Tibial nerve (tissue), 3 donors: ENCODE results near the gene UBE2F.

ENCODE experiments used
- CTCF ChIP-seq, 5 experiments: fragments of 200-600 bp in 3 of 5; fragments of 450-650 bp in 2 of 5; sonication (generic) in 3 of 5; IDR thresholded peaks; one replicate each; pipeline ENCODE4 v1.5.1; 2016 to 2019; ENCODE audit warnings: antibody characterized with exemption in 5 of 5, mild to moderate bottlenecking in 3 of 5, moderate library complexity in 2 of 5
- POLR2A ChIP-seq, 2 donors: fragments of 450-650 bp; IDR thresholded peaks; one replicate each; pipeline ENCODE4 v1.6.1; 2017; ENCODE audit warnings: antibody characterized with exemption in 2 of 2, mild to moderate bottlenecking in 2 of 2, moderate library complexity in 2 of 2

DNA sequence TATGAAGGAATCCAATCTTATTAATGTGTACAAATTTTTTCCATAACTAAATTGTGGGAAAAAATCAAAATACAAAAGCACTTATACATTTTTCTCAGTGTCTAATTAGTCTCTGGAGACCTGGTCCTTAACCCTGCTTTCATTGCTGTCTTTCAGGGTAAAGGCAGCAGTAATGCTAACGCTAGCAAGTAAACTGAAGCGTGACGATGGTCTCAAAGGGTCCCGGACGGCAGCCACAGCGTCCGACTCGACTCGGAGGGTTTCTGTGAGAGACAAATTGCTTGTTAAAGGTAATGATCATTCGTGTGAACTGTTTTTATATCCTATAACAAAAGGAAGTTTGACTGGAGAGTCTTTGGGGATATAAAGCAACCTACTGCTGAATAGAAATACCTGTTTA is 6.1 kb downstream of the UBE2F start:
- TF ChIP-seq CTCF (IDR thresholded peaks at IDR 0.05) (no peak), POLR2A (IDR thresholded peaks at IDR 0.05) (no peak)
